ENCODE data around the gene LDB2. TPM values are rescaled to one million over a fixed set of nuclear protein-coding genes. Genes with fewer than 3 reads are reported as not detected.
"Not testable (repeated sequence)": the region's sequence is repeated elsewhere in the genome, so short reads cannot be mapped to it uniquely, and the experiment has no call there.

The LDB2 gene
- total RNA-seq, 1 donor from 2014 or later, result 31.5 TPM

DNA sequence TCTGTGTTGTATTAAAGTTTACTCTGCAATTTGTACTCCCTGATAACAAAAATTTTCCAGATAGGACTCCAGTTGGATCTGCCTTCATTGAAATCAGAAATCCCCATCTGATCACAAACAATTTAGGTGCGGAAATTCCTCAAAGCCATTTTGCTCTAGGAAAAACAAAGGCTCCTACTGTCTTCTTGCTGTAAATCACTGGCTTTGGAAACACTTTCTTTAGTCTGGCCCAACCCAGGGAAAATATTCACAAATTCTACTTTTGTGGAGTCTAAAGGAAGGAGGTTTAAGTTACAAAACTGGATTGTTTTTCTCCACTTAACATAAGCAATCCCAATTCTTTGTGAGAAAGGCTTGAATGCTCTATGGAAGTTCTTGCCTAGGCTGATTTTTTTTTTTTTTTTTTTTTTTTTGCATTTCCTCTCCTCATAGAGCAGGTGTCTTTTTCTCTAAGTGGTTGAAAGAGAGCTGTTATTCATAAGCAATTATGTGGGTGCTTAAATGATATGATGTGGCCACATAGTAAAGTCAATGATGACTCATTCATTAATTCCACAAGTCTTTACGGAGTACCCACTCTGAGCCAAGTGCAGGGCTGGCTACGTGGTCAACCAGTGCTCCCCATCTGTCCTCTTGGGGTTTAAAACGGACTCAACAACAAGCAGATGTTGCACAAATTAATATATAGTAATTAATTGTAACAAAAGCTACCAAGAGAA is 261.4 kb downstream of the LDB2 start:
- Mint-ChIP-seq H3K36me3 (no peaks in the 10 kb centered on the region), H3K4me3 (no peak overlapping the region), H3K4me1 (ENCODE audit: unreplicated experiment) (peaks cover 11% of the 10 kb centered on the region), H3K9me3 (no peaks in the 10 kb centered on the region), H3K27me3 (no peaks in the 10 kb centered on the region), H3K27ac (no peak overlapping the region)
- DNase-seq (ENCODE audit: extremely low spot score, unreplicated experiment), result no peak
- TF ChIP-seq, protein P1, sequence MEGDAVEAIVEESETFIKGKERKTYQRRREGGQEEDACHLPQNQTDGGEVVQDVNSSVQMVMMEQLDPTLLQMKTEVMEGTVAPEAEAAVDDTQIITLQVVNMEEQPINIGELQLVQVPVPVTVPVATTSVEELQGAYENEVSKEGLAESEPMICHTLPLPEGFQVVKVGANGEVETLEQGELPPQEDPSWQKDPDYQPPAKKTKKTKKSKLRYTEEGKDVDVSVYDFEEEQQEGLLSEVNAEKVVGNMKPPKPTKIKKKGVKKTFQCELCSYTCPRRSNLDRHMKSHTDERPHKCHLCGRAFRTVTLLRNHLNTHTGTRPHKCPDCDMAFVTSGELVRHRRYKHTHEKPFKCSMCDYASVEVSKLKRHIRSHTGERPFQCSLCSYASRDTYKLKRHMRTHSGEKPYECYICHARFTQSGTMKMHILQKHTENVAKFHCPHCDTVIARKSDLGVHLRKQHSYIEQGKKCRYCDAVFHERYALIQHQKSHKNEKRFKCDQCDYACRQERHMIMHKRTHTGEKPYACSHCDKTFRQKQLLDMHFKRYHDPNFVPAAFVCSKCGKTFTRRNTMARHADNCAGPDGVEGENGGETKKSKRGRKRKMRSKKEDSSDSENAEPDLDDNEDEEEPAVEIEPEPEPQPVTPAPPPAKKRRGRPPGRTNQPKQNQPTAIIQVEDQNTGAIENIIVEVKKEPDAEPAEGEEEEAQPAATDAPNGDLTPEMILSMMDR (conservative IDR thresholded peaks at IDR 0.05), result no peak

DNA sequence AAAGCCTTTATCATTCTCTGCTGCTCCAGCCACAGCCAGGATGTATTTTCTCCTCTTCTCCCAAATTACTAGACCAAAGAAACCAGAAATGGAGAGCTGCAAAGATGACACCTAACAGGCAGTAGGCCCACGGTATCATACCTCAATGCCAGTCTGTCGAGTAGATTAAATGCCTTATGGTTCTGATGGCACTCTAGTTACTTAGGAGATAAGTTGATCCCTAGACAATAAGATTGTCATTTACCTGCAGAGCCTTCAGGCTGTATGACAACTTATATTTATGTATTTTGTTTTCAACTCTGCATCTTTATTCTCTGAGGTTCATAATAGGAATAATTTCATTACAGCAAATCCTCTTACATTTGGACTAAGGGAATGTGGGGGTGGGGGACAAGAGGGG is 262.1 kb downstream of the LDB2 start:
- no peaks in the 10 kb centered on the region for H3K9me3 Mint-ChIP-seq
- H3K27ac Mint-ChIP-seq, result no peak overlapping the region
- H3K36me3 Mint-ChIP-seq, result no peaks in the 10 kb centered on the region
- no peak for DNase-seq (ENCODE audit: extremely low spot score, unreplicated experiment)
- H3K4me3 Mint-ChIP-seq, result no peak overlapping the region
- TF ChIP-seq, protein P1 (conservative IDR thresholded peaks at IDR 0.05), result no peak
- H3K27me3 Mint-ChIP-seq, result no peaks in the 10 kb centered on the region
- H3K4me1 Mint-ChIP-seq (ENCODE audit: unreplicated experiment), result peaks cover 11% of the 10 kb centered on the region

DNA sequence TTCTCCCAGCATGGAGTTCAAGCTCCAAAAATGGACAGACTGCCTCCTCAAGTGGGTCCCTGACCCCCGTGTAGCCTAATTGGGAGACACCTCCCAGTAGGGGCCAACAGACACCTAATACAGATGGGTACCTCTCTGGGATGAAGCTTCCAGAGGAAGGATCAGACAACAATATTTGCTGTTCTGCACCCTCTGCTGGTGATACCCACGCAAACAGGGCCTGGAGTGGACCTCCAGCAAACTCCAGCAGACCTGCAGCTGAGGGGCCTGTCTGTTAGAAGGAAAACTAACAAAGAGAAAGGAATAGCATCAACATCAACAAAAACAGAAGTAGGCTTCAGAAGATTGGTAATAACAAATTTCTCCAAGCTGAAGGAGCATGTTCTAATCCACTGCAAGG is 269.2 kb downstream of the LDB2 start:
- not testable (repeated sequence) for H3K4me3 Mint-ChIP-seq; H3K27me3 Mint-ChIP-seq; H3K4me1 Mint-ChIP-seq (ENCODE audit: unreplicated experiment); H3K36me3 Mint-ChIP-seq; H3K27ac Mint-ChIP-seq; H3K9me3 Mint-ChIP-seq; DNase-seq (ENCODE audit: extremely low spot score, unreplicated experiment)

DNA sequence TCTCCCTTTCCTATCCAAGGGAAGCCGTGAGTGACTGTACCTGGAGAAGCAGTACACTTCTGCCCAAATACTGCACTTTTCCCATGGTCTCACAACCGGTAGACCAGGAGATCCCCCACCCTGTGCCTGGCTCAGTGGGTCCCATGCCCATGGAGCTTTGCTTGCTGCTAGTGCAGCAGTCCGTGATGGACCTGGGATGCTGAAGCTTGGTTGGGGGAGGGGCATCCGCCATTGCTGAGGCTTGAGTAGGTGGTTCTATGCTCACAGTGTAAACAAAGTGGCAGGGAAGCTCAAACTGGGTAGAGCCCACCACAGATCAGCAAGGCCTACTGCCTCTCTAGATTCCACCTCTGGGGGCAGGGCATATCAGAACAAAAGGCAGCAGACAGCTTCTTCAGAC is 269.6 kb downstream of the LDB2 start:
- H3K4me3 Mint-ChIP-seq; H3K36me3 Mint-ChIP-seq; H3K4me1 Mint-ChIP-seq (ENCODE audit: unreplicated experiment); H3K9me3 Mint-ChIP-seq; H3K27ac Mint-ChIP-seq; H3K27me3 Mint-ChIP-seq; DNase-seq (ENCODE audit: extremely low spot score, unreplicated experiment): not testable (repeated sequence)

DNA sequence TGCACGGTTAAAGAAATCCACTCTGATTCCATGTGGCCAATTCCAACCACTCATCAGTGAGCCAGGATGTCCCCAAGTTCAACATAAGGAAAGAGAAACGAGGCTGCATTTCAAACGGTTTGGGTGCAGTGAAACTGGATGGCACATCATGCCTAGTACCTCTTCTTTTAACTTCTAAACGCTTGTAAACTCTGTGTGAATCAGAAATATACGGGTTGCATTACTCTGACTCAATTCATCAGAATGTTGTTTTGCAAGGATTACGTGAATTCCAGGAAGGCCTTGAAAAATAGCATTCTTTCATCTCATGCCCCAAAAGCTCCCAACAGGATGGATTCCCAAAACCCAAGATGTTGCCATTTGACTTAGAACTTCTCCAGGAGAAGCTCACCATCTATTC is 270.4 kb downstream of the LDB2 start:
- H3K4me3 Mint-ChIP-seq, result no peak overlapping the region
- H3K36me3 Mint-ChIP-seq, result no peaks in the 10 kb centered on the region
- no peaks in the 10 kb centered on the region for H3K4me1 Mint-ChIP-seq (ENCODE audit: unreplicated experiment)
- TF ChIP-seq, protein P1 (conservative IDR thresholded peaks at IDR 0.05), result no peak
- H3K27me3 Mint-ChIP-seq, result no peaks in the 10 kb centered on the region
- H3K27ac Mint-ChIP-seq, result no peak overlapping the region
- DNase-seq (ENCODE audit: extremely low spot score, unreplicated experiment), result no peak
- no peaks in the 10 kb centered on the region for H3K9me3 Mint-ChIP-seq

DNA sequence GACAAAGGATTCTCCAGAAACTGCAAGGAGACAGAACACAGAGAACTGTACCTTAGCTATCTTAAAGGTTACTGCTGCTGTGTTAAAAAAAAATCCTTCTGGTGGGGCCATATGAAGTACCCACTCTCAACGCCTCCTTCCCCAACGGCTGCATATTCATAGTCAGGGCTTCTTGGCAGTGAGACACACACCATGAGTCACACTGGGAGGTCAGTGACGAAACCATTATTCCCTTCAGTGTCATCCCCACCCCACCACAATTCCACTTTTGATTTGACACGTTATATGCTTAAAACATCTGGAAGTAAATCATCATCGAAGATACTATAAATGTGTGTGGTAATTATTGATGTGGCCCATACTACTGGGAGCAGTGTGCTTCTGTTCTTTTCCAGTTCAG is 271.5 kb downstream of the LDB2 start:
- H3K9me3 Mint-ChIP-seq, result no peaks in the 10 kb centered on the region
- no peaks in the 10 kb centered on the region for H3K36me3 Mint-ChIP-seq
- no peaks in the 10 kb centered on the region for H3K4me1 Mint-ChIP-seq (ENCODE audit: unreplicated experiment)
- TF ChIP-seq, protein P1 (conservative IDR thresholded peaks at IDR 0.05), result no peak
- no peak overlapping the region for H3K4me3 Mint-ChIP-seq
- no peak for DNase-seq (ENCODE audit: extremely low spot score, unreplicated experiment)
- H3K27ac Mint-ChIP-seq, result no peak overlapping the region
- H3K27me3 Mint-ChIP-seq, result no peaks in the 10 kb centered on the region

DNA sequence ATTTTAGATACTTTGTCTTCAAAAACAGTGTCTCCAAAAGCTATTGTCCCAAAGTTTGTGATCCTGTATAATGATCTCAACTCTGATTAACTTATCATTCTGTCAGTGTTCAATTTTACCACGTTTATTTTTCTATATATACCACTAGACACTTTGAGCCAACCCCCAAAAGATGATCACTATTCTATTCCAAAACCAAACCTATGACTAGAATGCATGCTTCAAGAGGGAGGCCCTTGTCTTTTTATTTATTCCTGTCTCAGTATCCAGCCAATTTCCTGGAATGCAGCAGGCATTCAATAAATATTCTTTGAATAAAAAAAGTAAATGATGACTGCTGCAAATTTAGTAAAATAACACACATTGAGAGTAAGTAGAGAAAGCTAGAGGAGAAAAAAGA is 275.6 kb downstream of the LDB2 start:
- Mint-ChIP-seq H3K4me3 (no peak overlapping the region), H3K36me3 (no peaks in the 10 kb centered on the region), H3K9me3 (no peaks in the 10 kb centered on the region), H3K27ac (no peak overlapping the region), H3K27me3 (no peaks in the 10 kb centered on the region), H3K4me1 (ENCODE audit: unreplicated experiment) (peaks cover 4% of the 10 kb centered on the region)
- no peak for DNase-seq (ENCODE audit: extremely low spot score, unreplicated experiment)
- TF ChIP-seq, protein P1 (conservative IDR thresholded peaks at IDR 0.05), result no peak
